GM12872 (cell line): ENCODE measurements around the gene COLEC11.

Experiments
- CTCF ChIP-seq: IDR thresholded peaks from 3 replicates; pipeline ENCODE4 v1.5.1; 2011; ENCODE audit warnings: low read depth, mild to moderate bottlenecking, low read length, moderate library complexity; ENCODE audit not compliant: insufficient read depth

COLEC11 gene

GRCh38 chr2:3628241-3628679, 33.3 kb downstream of the COLEC11 start:
- no peak for TF ChIP-seq CTCF

- 0 out of 3 replicates have a peak, but pooled peaks have one; percentile 14 for TF ChIP-seq CTCF
Measured at GRCh38 chr2:3628800-3629199, 33.9 kb downstream of the COLEC11 start.

- TF ChIP-seq CTCF, result no peak
Measured at GRCh38 chr2:3630631-3631030, 35.7 kb downstream of the COLEC11 start.

GRCh38 chr2:3631161-3631850, 36.4 kb downstream of the COLEC11 start:
- TF ChIP-seq CTCF, result no peak

GRCh38 chr2:3631851-3632659, 37.1 kb downstream of the COLEC11 start:
- TF ChIP-seq CTCF, result no peak

- no peak for TF ChIP-seq CTCF
Measured at GRCh38 chr2:3633089-3633981, 38.4 kb downstream of the COLEC11 start.
